Measurements from ENCODE around the gene BAZ1B.
A peak's percentile ranks its signal among the peaks of the same experiment; 100 is the strongest.

DNA sequence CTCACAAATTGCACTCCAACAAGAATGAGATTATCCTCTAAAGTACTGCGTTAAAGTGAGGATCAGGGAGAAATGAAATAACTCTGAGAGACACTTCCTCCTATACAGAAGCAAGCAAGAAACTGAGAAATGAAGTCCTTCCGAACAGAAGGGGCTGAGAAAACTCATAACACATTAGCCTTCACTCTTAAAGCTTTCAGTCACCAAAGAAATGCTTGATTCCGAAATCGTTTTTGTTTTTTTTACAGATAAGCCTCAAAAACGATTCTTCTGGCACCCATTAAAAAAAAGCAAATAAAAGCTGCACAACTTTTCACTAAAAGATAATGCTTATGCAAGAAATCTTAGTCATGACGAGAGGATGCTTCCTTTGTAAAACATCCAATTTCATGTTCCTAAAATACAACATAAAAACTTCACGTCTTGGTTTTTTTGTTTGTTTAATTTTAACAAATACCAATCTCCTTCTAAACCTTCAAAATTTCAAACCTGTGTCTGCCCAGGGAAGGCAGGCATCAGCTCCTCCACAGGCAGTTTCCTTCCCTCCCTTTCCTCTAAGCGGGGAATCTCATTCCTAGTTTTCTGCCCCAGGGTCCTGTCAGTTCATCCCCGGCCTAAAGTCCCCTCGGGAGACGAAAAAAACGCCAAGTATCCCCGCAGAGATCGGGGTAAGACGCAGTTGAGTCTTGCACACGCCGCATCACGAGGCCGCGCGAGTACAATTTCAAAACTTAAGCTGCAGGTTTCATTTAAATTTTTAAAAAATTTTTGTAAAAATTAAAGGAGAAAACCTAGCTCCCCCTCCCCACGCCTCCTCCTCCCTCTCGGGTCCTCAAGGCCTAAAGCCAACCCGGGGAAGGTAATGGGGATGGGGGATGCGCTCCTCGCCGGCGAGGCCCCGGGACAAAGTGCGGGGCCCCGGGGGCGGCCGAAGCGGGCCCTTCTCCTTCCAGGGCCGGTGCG lies 1.1 kb downstream of the BAZ1B start:
- TF ChIP-seq, protein P1, sequence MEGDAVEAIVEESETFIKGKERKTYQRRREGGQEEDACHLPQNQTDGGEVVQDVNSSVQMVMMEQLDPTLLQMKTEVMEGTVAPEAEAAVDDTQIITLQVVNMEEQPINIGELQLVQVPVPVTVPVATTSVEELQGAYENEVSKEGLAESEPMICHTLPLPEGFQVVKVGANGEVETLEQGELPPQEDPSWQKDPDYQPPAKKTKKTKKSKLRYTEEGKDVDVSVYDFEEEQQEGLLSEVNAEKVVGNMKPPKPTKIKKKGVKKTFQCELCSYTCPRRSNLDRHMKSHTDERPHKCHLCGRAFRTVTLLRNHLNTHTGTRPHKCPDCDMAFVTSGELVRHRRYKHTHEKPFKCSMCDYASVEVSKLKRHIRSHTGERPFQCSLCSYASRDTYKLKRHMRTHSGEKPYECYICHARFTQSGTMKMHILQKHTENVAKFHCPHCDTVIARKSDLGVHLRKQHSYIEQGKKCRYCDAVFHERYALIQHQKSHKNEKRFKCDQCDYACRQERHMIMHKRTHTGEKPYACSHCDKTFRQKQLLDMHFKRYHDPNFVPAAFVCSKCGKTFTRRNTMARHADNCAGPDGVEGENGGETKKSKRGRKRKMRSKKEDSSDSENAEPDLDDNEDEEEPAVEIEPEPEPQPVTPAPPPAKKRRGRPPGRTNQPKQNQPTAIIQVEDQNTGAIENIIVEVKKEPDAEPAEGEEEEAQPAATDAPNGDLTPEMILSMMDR (IDR thresholded peaks at IDR 0.05 in 2 of 3, conservative IDR thresholded peaks at IDR 0.05 in 1 of 3; ENCODE audit: insufficient read depth in 2 of 3, low read depth in 1 of 3, low read length in 3 of 3) = no peak
- TF ChIP-seq DLX4 (CRISPR knock-in tag; IDR thresholded peaks at IDR 0.05) (no peak), SMARCC2 (IDR thresholded peaks at IDR 0.05; ENCODE audit: low read depth) (peak; percentile 36), POLR2A (conservative IDR thresholded peaks at IDR 0.05) (no peak; the same call in 1 of the 2 replicates), ATF1 (CRISPR knock-in tag; IDR thresholded peaks at IDR 0.05) (no peak), ATF1 (tag; IDR thresholded peaks at IDR 0.05) (no peak), ZBTB7A (IDR thresholded peaks at IDR 0.05; ENCODE audit: borderline replicate concordance, control insufficient read depth, low read depth, low read length) (peak; percentile 36), EZH2 (IDR thresholded peaks at IDR 0.05; ENCODE audit: borderline replicate concordance, low read depth, low read length) (no peak)
- TF ChIP-seq, protein P2, sequence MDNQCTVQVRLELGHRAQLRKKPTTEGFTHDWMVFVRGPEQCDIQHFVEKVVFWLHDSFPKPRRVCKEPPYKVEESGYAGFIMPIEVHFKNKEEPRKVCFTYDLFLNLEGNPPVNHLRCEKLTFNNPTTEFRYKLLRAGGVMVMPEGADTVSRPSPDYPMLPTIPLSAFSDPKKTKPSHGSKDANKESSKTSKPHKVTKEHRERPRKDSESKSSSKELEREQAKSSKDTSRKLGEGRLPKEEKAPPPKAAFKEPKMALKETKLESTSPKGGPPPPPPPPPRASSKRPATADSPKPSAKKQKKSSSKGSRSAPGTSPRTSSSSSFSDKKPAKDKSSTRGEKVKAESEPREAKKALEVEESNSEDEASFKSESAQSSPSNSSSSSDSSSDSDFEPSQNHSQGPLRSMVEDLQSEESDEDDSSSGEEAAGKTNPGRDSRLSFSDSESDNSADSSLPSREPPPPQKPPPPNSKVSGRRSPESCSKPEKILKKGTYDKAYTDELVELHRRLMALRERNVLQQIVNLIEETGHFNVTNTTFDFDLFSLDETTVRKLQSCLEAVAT (IDR thresholded peaks at IDR 0.05) = no peak; a peak in 1 of 4 replicates
- TF ChIP-seq, protein P3, sequence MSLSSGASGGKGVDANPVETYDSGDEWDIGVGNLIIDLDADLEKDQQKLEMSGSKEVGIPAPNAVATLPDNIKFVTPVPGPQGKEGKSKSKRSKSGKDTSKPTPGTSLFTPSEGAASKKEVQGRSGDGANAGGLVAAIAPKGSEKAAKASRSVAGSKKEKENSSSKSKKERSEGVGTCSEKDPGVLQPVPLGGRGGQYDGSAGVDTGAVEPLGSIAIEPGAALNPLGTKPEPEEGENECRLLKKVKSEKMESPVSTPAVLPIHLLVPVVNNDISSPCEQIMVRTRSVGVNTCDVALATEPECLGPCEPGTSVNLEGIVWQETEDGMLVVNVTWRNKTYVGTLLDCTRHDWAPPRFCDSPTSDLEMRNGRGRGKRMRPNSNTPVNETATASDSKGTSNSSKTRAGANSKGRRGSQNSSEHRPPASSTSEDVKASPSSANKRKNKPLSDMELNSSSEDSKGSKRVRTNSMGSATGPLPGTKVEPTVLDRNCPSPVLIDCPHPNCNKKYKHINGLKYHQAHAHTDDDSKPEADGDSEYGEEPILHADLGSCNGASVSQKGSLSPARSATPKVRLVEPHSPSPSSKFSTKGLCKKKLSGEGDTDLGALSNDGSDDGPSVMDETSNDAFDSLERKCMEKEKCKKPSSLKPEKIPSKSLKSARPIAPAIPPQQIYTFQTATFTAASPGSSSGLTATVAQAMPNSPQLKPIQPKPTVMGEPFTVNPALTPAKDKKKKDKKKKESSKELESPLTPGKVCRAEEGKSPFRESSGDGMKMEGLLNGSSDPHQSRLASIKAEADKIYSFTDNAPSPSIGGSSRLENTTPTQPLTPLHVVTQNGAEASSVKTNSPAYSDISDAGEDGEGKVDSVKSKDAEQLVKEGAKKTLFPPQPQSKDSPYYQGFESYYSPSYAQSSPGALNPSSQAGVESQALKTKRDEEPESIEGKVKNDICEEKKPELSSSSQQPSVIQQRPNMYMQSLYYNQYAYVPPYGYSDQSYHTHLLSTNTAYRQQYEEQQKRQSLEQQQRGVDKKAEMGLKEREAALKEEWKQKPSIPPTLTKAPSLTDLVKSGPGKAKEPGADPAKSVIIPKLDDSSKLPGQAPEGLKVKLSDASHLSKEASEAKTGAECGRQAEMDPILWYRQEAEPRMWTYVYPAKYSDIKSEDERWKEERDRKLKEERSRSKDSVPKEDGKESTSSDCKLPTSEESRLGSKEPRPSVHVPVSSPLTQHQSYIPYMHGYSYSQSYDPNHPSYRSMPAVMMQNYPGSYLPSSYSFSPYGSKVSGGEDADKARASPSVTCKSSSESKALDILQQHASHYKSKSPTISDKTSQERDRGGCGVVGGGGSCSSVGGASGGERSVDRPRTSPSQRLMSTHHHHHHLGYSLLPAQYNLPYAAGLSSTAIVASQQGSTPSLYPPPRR (CRISPR knock-in tag; IDR thresholded peaks at IDR 0.05; ENCODE audit: borderline replicate concordance) = no peak
